Measurements from ENCODE around the gene THAP8. TPM values are rescaled to one million over a fixed set of nuclear protein-coding genes. Genes with fewer than 3 reads are reported as not detected.

THAP8 gene
- total and polyA plus RNA-seq, 2 of the 13 experiments (the other 11 are each of a cell fraction or from before 2014, with no cell fraction given): 1.7 to 3.7 TPM

- TF ChIP-seq ZHX2 (IDR thresholded peaks at IDR 0.05; ENCODE audit: low read depth) (no peak), ZHX2 (CRISPR knock-in tag; IDR thresholded peaks at IDR 0.05; ENCODE audit: borderline replicate concordance) (no peak), MTF1 (CRISPR knock-in tag; IDR thresholded peaks at IDR 0.05) (no peak)
Observed at GRCh38 chr19:36092566-36092965, 38.5 kb upstream of the THAP8 start (continued).

GRCh38 chr19:36090910-36091695, 37.0 kb upstream of the THAP8 start:
- ATAC-seq: no peak
- intact Hi-C loops (cut with micrococcal nuclease; ENCODE audit: unreplicated experiment): no loop called here
- H3K9me3 ChIP-seq (ENCODE audit: low read length): no peaks in the 10 kb centered on the region
- H3K9ac ChIP-seq (ENCODE audit: insufficient read depth, low read depth, low read length): no peak overlapping the region
- no peak for TF ChIP-seq ZNF674 (CRISPR knock-in tag; IDR thresholded peaks at IDR 0.05; ENCODE audit: low read depth)
- no peak for TF ChIP-seq GRHL1 (CRISPR knock-in tag; conservative IDR thresholded peaks at IDR 0.05)
- no peak for TF ChIP-seq CSRNP1 (CRISPR knock-in tag; IDR thresholded peaks at IDR 0.05)
- no peak for FAIRE-seq
- ChIA-PET POLR2A (no interaction called here), CTCF (ENCODE audit: low intra/inter-chr PET ratio, low total read pairs) (no interaction called here)
- no peak overlapping the region for H3K4me3 ChIP-seq (replicated peaks in 1 of 3; ENCODE audit: insufficient read depth in 1 of 3, low read depth in 2 of 3, low read length in 3 of 3)
- 100% methylated on average over 6 of the region's 13 CpGs for WGBS (ENCODE audit: low lambda C conversion rate)
- H4K20me1 ChIP-seq (ENCODE audit: insufficient read depth, low read length): no peaks in the 10 kb centered on the region
- no peaks in the 10 kb centered on the region for H3K4me1 ChIP-seq (ENCODE audit: insufficient read depth, low read length)
- peaks cover 17 to 58% of the 10 kb centered on the region in 2 experiments; a peak in 4 of 5 replicates for H3K36me3 ChIP-seq (replicated peaks in 1 of 2; ENCODE audit: control insufficient read depth in 1 of 2, insufficient read depth in 2 of 2, low read length in 2 of 2)
- no peaks in the 10 kb centered on the region for H3K27me3 ChIP-seq (ENCODE audit: control insufficient read depth in 1 of 2, insufficient read depth in 2 of 2, low read length in 2 of 2)
- H3K27ac ChIP-seq (ENCODE audit: extremely low read length, insufficient read depth, low read length): no peak overlapping the region
- no peak overlapping the region for H2AFZ ChIP-seq (ENCODE audit: low read length)
- H3K79me2 ChIP-seq (ENCODE audit: insufficient read depth, low read length): no peaks in the 10 kb centered on the region
- in situ Hi-C loops (cut with HindIII; ENCODE audit: extremely low pct_ligation_motif_present, low pct_unique_long_range_greater_than_20kb): no loop called here
- no peak for DNase-seq (ENCODE audit: low spot score)
- H3K4me2 ChIP-seq (ENCODE audit: low read depth, low read length): no peak overlapping the region
- no TSS peak for BruUV-seq (replicated peaks)
